Natural killer cell (primary cell): ENCODE data around the gene CNTFR. TPM values are rescaled to one million over a fixed set of nuclear protein-coding genes. Genes with fewer than 3 reads are reported as not detected.

ENCODE experiments used
- ATAC-seq, 3 donors: fragments of 150-1000 bp in 2 of 3; fragments of 200-7000 bp in 1 of 3; cut with Tn5 transposase; 1 replicate in 1 of 3; 2 replicates in 2 of 3; pipeline ENCODE4 v1.10.0; 2021; ENCODE audit warnings: mild to moderate bottlenecking in 2 of 3, moderate library complexity in 2 of 3
- DNase-seq, 2 donors: peaks; one replicate each; pipeline versions ENCODE4 v3.0.0 to v3.0.0-alpha.2; 2013 to 2021; ENCODE audit warnings: mixed read lengths in 1 of 2
- H3K27ac ChIP-seq: one replicate; pipeline ENCODE4 v1.5.1; 2013; ENCODE audit warnings: mild to moderate bottlenecking, low read length
- H3K27me3 ChIP-seq: one replicate; pipeline ENCODE4 v1.6.1; 2013; ENCODE audit warnings: low read length; ENCODE audit not compliant: control insufficient read depth, insufficient read depth
- H3K36me3 ChIP-seq: one replicate; pipeline ENCODE4 v1.6.1; 2013; ENCODE audit warnings: low read length; ENCODE audit not compliant: control insufficient read depth, insufficient read depth
- H3K4me1 ChIP-seq: one replicate; pipeline ENCODE4 v1.6.1; 2013; ENCODE audit warnings: low read length; ENCODE audit not compliant: control insufficient read depth, insufficient read depth
- H3K4me3 ChIP-seq: one replicate; pipeline ENCODE4 v1.5.1; 2013; ENCODE audit warnings: low read length
- H3K9me3 ChIP-seq: one replicate; pipeline ENCODE4 v1.6.1; 2013; ENCODE audit warnings: low read length; ENCODE audit not compliant: control insufficient read depth, insufficient read depth
- H3K27ac Mint-ChIP-seq, 2 donors: one replicate each; pipeline ENCODE4 v1.8.0; 2022; ENCODE audit warnings: mild to moderate bottlenecking in 2 of 2, mixed read lengths in 2 of 2, moderate library complexity in 1 of 2
- H3K27me3 Mint-ChIP-seq, 2 donors: one replicate each; pipeline ENCODE4 v1.8.0; 2022; ENCODE audit warnings: low read depth in 2 of 2, mixed read lengths in 2 of 2
- H3K36me3 Mint-ChIP-seq: one replicate; pipeline ENCODE4 v1.8.0; 2022; ENCODE audit warnings: mixed read lengths
- H3K4me1 Mint-ChIP-seq, 2 donors: one replicate each; pipeline ENCODE4 v1.8.0; 2022; ENCODE audit warnings: mixed read lengths in 2 of 2
- H3K4me3 Mint-ChIP-seq: one replicate; pipeline ENCODE4 v1.8.0; 2022; ENCODE audit warnings: mild to moderate bottlenecking, moderate library complexity, mixed read lengths
- H3K9me3 Mint-ChIP-seq, 2 donors: one replicate each; pipeline ENCODE4 v1.8.0; 2022; ENCODE audit warnings: mixed read lengths in 2 of 2
- CTCF ChIP-seq: fragments of 200-600 bp; IDR thresholded peaks from one replicate; pipeline ENCODE4 v1.8.0; 2022; ENCODE audit warnings: antibody characterized with exemption
- WGBS: methylation state at CpG from one replicate; pipeline ENCODE4 v1.1.7; 2013; ENCODE audit warnings: missing lambda C conversion rate; ENCODE audit not compliant: insufficient coverage; 5-methylcytosine and 5-hydroxymethylcytosine counted together
- intact Hi-C: fragments of 100-400 bp; cut with micrococcal nuclease; formaldehyde crosslinking; loops from one replicate; pipeline ENCODE4 v1.14.2; 2022
- total RNA-seq, 4 donors: library from RNA; stranded (reverse); fragments of 120-200 nt in 1 of 4; gene quantifications; one replicate each; pipeline versions ENCODE4 v1.2.3 to v1.2.4, GENCODE V29; 2013 to 2022

Gene CNTFR
- total RNA-seq, 3 donors from 2014 or later (not counting 1 experiment from before 2014, with no cell fraction given), result not detected

GRCh38 chr9:34501889-34502425 lies 87.6 kb downstream of the CNTFR start:
- 75% methylated on average over 5 of the region's 5 CpGs for WGBS
- Histone ChIP-seq H3K4me1 (no peaks in the 10 kb centered on the region), H3K27me3 (no peaks in the 10 kb centered on the region), H3K9me3 (no peaks in the 10 kb centered on the region), H3K36me3 (no peaks in the 10 kb centered on the region), H3K27ac (no peak overlapping the region), H3K4me3 (no peak overlapping the region)
- TF ChIP-seq CTCF, result no peak
- H3K36me3 Mint-ChIP-seq, result no peaks in the 10 kb centered on the region
- ATAC-seq (no peak), DNase-seq (no peak)
- H3K9me3 Mint-ChIP-seq, result no peaks in the 10 kb centered on the region
- H3K4me3 Mint-ChIP-seq, result no peak overlapping the region
- H3K27me3 Mint-ChIP-seq, result peaks cover 25 to 28% of the 10 kb centered on the region in 2 donors
- H3K4me1 Mint-ChIP-seq, result no peaks in the 10 kb centered on the region
- H3K27ac Mint-ChIP-seq, result no peak overlapping the region
- intact Hi-C loops, result no loop called here

Other genes with a start within 250 kb of the CNTFR start
- gene MYORG, start 212.8 kb downstream of the CNTFR start, total RNA-seq, result under 1 TPM; 0.58 to 0.93 (median 0.92) TPM
- 10 to 100 TPM; 18.9 to 20.6 (median 19.2) TPM for gene FAM219A, start 131.2 kb downstream of the CNTFR start, total RNA-seq
- not detected for gene DNAI1, start 130.9 kb downstream of the CNTFR start, total RNA-seq
- gene ENHO, start 66.7 kb downstream of the CNTFR start, total RNA-seq, result 1 to 10 TPM in 1 of 3 donors, under 1 TPM in 1, not detected in 1; 0.34 to 1.7 TPM
- gene RPP25L, start 22.4 kb upstream of the CNTFR start, total RNA-seq, result 10 to 100 TPM in 1 of 3 donors, 1 to 10 TPM in 2; 9.3 to 15.0 (median 9.8) TPM
- gene DCTN3, start 30.8 kb upstream of the CNTFR start, total RNA-seq, result 100 to 1,000 TPM; 135 to 171 (median 147) TPM
- gene ARID3C, start 39.3 kb upstream of the CNTFR start, total RNA-seq, result under 1 TPM in 2 of 3 donors, not detected in 1; 0.24 to 0.77 TPM
- 10 to 100 TPM; 22.1 to 29.8 (median 23.0) TPM for gene SIGMAR1, start 48.1 kb upstream of the CNTFR start, total RNA-seq
- 100 to 1,000 TPM in 1 of 3 donors, 10 to 100 TPM in 2; 81.9 to 118 (median 89.3) TPM for gene GALT, start 57.0 kb upstream of the CNTFR start, total RNA-seq
- 10 to 100 TPM; 64.2 to 91.1 (median 66.1) TPM for gene IL11RA, start 62.5 kb upstream of the CNTFR start, total RNA-seq
- not detected for gene CCL27, start 72.9 kb upstream of the CNTFR start, total RNA-seq
- gene CCL19, start 101.6 kb upstream of the CNTFR start, total RNA-seq, result not detected
- gene CCL21, start 120.4 kb upstream of the CNTFR start, total RNA-seq, result not detected